GM18951 (cell line): ENCODE data around the gene SPRED2.

Experiments
- POLR2A ChIP-seq: IDR thresholded peaks from 4 replicates; pipeline ENCODE4 v1.6.1; 2011; ENCODE audit warnings: mild to moderate bottlenecking; ENCODE audit not compliant: insufficient read length, insufficient read depth; ENCODE audit errors: extremely low read depth
- in situ Hi-C: fragments of 300-500 bp; cut with MboI; formaldehyde crosslinking; loops from one replicate; pipeline ENCODE4 v1.12.0; 2022; ENCODE audit warnings: low sequenced_read_pairs, mixed read lengths, inconsistent platforms; ENCODE audit not compliant: unreplicated experiment

The SPRED2 gene

GRCh38 chr2:65456886-65457285 is 24.5 kb upstream of the SPRED2 start:
- in situ Hi-C loops, result no loop called here
- no peak for TF ChIP-seq POLR2A

DNA sequence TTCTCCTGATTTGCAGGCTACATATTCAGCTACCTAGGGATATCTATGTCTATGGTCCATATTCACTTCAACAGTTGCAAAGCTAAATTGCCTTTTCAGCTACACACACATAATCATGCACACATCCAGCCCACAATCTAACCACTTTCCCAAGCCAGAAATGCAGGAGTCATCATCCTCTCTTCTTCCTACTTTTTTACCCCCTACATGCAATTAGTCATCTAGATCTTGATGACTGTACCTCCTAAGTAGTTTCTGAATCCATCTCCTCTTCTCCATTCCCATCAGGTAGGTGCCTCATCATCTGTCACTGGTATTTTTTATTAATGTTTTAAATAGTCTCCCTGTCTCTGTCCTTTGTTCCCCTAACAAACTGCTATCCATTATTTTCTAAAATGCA is 23.7 kb upstream of the SPRED2 start:
- TF ChIP-seq POLR2A, result no peak
- in situ Hi-C loops, result no loop called here

GRCh38 chr2:65453916-65454315 is 21.5 kb upstream of the SPRED2 start:
- TF ChIP-seq POLR2A, result no peak
- in situ Hi-C loops, result no loop called here

GRCh38 chr2:65452150-65452895 is 19.9 kb upstream of the SPRED2 start:
- in situ Hi-C loops, result no loop called here
- no peak for TF ChIP-seq POLR2A

DNA sequence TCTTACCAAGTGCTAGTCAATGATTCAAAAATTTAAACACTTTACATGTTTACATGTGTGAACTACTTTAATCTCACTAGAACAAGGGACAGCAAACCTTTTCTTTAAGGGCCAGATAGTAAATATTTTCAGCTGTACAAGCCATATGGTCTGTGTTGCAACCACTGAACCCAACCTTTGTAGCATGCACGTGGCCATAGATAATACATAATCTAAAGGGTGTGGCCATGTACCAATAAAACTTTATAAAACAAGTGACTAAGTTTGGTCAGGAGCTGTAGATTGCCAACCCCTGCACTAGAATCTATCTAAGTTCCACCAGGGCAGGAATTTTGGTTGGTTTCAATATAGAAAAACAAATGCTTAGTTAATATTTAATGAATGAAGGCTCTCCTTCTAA is 18.4 kb upstream of the SPRED2 start:
- TF ChIP-seq POLR2A, result no peak
- in situ Hi-C loops, result no loop called here

GRCh38 chr2:65450393-65450792 is 18.0 kb upstream of the SPRED2 start:
- in situ Hi-C loops, result no loop called here
- TF ChIP-seq POLR2A, result no peak

DNA sequence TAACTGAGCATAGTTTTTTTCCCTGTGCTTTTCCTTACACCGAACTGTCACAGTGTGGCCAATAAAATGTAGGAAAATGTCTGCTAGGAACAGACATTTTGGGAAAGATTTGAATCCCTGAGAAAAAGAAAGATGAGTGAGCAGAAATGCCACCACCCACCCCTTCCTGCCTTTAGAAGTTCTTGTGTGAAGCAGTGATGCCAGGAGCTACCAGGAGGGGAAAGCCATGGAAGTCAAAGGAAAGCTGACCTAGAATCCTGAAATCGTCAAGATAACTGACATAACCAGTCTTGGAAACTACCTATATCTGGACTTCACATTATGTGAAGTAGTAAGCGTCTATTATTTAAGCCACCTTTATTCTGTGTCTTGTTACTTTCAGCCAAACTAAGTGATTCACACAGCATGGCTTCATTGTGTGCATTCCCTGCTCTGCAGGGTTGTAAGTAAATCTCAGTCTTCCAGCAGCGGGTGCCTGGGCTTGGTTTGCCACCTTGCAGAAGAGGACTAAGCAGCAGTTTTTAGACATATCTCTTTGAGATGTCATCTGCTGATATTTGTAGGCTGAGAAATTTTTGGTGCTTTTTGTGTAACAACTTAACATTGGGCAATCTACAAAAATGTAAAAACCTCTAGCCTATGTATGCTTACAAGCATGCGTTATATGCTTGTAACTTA is 11.2 kb upstream of the SPRED2 start:
- in situ Hi-C loops, result no loop called here
- TF ChIP-seq POLR2A, result no peak

DNA sequence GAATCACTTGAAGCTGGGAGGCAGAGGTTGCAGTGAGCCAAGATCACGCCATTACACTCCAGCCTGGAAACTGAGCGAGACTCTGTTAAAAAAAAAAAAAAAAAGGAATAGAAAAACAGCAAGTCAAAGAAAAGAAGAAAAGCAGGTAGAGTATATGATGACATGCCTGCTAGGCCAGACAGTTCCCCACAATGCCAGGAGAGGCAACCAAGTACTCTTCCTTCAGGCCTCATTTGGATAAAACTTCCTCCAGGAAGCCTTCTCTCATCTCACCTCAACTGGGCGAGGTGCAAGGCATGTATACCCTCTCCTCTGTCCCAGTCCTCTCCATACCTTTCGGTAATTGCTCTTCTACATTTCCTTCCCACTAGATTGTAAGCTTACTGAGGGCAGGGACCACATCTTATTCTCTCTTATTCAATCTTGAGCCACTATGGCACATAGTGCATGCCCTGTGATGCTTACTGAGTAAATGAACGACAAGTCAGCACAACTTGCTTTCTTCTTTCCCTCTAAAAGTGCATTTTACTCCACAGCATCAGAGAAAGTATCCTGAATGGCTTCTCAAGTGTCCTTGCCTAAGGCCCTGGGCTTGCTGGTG is 10.1 kb upstream of the SPRED2 start:
- TF ChIP-seq POLR2A, result no peak
- in situ Hi-C loops, result no loop called here

DNA sequence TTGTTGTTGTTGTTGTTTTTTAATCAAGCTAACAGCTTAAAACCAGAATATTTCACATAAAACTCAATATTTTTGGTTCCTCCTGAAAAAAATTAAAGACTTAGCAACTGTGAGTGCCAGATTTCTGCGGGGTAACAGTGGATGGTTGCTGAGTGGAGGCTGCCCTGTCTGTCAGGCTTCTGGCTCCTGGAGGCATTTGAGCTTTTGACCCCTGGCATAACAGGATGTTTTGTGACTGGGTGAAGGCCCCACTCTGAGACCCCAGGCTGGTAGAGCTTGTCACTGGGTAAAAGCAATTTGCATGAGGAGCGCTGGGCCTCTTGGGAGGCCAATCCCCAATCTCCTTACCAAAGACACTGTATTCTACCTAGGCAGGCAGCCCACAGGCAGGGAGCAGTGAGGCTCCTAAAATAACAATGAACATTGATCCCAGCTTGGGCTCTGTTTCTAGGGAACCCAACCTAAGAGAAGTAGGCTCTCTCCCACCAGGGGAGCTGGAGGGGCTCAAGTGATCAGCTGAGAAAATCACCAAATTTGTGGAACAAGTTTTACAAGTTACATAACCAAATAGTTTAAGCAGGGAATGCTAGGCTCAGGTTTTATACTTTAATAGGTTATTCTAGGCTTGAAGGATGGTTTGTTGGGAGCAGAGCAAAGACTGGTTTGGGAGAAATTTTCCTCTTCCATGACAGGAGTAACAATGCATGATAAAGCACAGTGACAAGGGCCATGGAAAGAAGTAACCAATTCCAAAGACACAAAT is 5.9 kb upstream of the SPRED2 start:
- TF ChIP-seq POLR2A, result no peak
- in situ Hi-C loops, result no loop called here

DNA sequence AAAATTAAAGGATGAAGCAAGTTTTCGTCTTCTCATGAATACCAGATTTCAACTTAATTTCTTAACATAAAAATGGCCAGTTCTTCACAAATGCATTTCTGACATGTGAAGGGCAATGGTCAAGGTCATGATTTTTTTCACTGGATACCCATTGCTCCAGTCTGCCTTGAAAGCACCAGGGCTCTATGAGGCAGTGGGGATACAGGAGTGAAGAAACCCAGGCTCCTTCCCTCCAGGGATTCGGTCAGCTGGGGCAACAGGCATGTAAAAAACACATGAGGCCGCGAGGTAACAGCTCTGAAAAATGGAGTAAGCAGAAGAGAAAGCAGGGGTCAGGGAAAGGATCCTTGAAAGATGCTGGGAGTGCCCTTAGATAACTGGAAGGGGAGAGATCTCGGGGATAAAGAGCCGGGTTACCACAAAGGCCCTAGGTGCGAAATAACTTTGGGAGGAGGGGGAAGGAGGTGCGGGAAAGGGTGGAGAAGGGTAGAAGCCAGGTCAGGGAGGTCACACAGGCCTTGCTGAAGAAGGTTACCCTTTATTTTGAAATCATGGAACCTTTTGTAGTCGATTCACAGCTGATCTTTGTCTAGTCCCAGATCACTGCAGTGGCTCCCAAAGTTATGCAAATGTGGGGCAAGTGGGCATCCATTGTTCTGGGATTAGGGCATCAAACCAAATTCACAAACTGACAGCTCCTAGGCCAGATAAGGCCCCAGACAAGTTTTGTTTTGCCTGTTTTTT is 5.2 kb upstream of the SPRED2 start:
- in situ Hi-C loops, result no loop called here
- no peak for TF ChIP-seq POLR2A

DNA sequence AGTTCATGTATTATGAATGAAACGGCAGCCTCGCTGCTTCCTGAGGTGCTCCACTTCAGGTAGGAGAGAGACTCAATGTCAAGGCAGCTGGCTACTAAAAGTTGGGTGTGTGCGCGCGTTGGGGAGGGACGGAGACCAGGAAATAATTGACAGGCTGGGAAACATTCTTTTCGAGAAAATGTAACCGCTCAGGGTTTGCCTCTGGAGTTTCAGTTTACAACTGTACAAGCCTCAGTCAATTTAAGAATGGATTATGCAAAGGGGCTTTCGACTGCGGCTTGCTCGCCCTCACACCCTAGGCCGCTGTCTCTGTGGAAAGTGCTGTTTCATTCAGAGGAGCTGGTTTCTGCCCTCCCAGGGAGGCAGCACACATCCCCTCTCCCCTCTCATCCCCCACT is 4.4 kb upstream of the SPRED2 start:
- no peak for TF ChIP-seq POLR2A
- in situ Hi-C loops, result no loop called here

GRCh38 chr2:65436169-65436823 is 3.9 kb upstream of the SPRED2 start:
- no peak for TF ChIP-seq POLR2A
- in situ Hi-C loops, result no loop called here
